GM18858 (cell line): Measurements from ENCODE around the gene PDRG1.

Experiments
- ATAC-seq: cut with Tn5 transposase; IDR thresholded peaks from one replicate; pipeline ENCODE4 v1.9.1; 2021; ENCODE audit not compliant: unreplicated experiment

PDRG1 gene

GRCh38 chr20:31909253-31910070 is 42.4 kb downstream of the PDRG1 start:
- no peak for ATAC-seq

GRCh38 chr20:31908424-31908823 is 43.4 kb downstream of the PDRG1 start:
- ATAC-seq: no peak

- no peak for ATAC-seq
Observed at GRCh38 chr20:31908016-31908415, 43.8 kb downstream of the PDRG1 start.

GRCh38 chr20:31907046-31907445 is 44.8 kb downstream of the PDRG1 start:
- ATAC-seq: no peak

GRCh38 chr20:31906001-31906400 is 45.8 kb downstream of the PDRG1 start:
- ATAC-seq: no peak

- ATAC-seq: no peak
Observed at GRCh38 chr20:31903627-31904386, 48.0 kb downstream of the PDRG1 start.

DNA sequence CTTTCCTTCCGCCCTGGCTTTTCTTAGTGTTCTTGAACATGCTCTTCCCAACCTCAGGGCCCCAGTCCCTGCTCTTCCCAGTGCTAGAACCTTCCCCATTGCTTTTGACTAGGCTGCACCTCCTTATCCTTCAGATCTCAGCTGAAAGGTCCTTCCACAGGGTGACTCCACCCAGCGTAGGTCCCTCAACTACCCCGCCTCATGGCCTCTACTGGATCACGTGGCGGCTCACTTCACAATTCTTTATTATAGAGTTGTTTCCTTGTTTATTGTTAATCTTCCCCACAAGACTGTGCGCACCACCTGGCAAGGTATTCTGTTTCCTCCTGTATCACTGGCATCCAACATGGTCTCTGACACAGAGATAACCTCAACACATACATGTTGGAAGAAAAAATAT is 50.2 kb downstream of the PDRG1 start:
- no peak for ATAC-seq

DNA sequence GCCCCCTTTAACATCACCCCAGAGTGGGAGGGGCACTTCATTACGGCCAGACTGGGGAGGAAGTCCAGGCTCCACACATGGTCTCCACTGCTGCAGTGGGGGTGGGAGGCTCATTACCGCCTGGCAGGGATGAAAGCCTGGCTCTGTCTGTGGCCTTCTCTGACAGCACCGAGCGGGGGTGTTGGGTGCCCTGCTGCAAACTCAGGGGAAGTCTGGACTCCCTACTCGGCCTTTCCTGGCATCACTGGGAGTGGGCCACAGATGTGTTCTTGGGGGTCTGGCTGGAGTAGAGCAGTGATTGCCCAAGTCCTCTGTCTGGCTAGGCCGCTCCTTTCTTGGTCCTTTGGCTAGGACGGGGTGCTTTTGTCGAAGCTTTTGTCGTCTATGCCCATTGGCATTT is 54.3 kb downstream of the PDRG1 start:
- no peak for ATAC-seq

DNA sequence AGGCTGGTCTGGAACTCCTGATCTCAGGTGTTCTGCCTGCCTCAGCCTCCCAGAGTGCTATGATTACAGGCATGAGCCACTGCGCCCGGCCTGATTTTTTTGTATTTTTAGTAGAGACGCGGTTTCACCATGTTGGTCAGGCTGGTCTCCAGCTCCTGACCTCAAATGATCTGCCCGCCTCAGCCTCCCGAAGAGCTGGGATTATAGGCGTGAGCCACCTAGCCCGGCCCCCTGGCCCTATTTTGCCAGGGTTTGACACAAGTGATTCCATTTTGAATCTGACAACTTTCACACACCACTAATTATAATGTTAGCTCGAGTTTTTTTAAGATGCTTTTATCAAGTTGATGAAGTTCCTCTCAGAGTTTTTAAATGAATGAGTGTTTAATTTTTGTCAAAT is 55.8 kb downstream of the PDRG1 start:
- ATAC-seq: no peak

- ATAC-seq: peak; percentile 94
Observed at GRCh38 chr20:31894980-31895675, 56.7 kb downstream of the PDRG1 start.
